ENCODE results near the gene TCF23.
A peak's percentile ranks its signal among the peaks of the same experiment; 100 is the strongest.
"Not testable (repeated sequence)": the region's sequence is repeated elsewhere in the genome, so short reads cannot be mapped to it uniquely, and the experiment has no call there.

TCF23 gene

GRCh38 chr2:27155069-27155520 is 6.3 kb downstream of the TCF23 start:
- DNase-seq = no peak

GRCh38 chr2:27158468-27158867 is 9.7 kb downstream of the TCF23 start:
- no peak for DNase-seq

- no peak for DNase-seq
Observed at GRCh38 chr2:27159271-27159670, 10.5 kb downstream of the TCF23 start.

GRCh38 chr2:27160191-27160590 is 11.4 kb downstream of the TCF23 start:
- DNase-seq = no peak

- no peak for DNase-seq
Observed at GRCh38 chr2:27162151-27163121, 13.6 kb downstream of the TCF23 start.

GRCh38 chr2:27164960-27165763 is 16.4 kb downstream of the TCF23 start:
- DNase-seq = no peak

- DNase-seq = no peak
Observed at GRCh38 chr2:27170581-27171337, 22.0 kb downstream of the TCF23 start.

GRCh38 chr2:27171351-27171848 is 22.6 kb downstream of the TCF23 start:
- DNase-seq = no peak

GRCh38 chr2:27174638-27175037 is 25.8 kb downstream of the TCF23 start:
- no peak for DNase-seq

- DNase-seq = no peak
Observed at GRCh38 chr2:27175330-27175729, 26.5 kb downstream of the TCF23 start.

- DNase-seq = not testable (repeated sequence)
Observed at GRCh38 chr2:27175781-27176180, 27.0 kb downstream of the TCF23 start.

- DNase-seq = no peak
Observed at GRCh38 chr2:27177441-27178351, 28.9 kb downstream of the TCF23 start.

- DNase-seq = no peak
Observed at GRCh38 chr2:27178469-27178868, 29.7 kb downstream of the TCF23 start.

GRCh38 chr2:27179344-27180000 is 30.7 kb downstream of the TCF23 start:
- DNase-seq = no peak

- no peak for DNase-seq
Observed at GRCh38 chr2:27182346-27182745, 33.5 kb downstream of the TCF23 start.

- DNase-seq = peak in 1 of 2 donors; percentile 9
Observed at GRCh38 chr2:27184115-27184514, 35.3 kb downstream of the TCF23 start.

GRCh38 chr2:27185331-27186026 is 36.7 kb downstream of the TCF23 start:
- DNase-seq = peak; percentile 93 to 95

- DNase-seq = no peak
Observed at GRCh38 chr2:27186613-27187345, 38.0 kb downstream of the TCF23 start.

- DNase-seq = no peak
Observed at GRCh38 chr2:27189989-27190388, 41.2 kb downstream of the TCF23 start.

Measured in inflammatory macrophage (primary cell).